Measurements from ENCODE around the gene MFAP2.

MFAP2 gene

DNA sequence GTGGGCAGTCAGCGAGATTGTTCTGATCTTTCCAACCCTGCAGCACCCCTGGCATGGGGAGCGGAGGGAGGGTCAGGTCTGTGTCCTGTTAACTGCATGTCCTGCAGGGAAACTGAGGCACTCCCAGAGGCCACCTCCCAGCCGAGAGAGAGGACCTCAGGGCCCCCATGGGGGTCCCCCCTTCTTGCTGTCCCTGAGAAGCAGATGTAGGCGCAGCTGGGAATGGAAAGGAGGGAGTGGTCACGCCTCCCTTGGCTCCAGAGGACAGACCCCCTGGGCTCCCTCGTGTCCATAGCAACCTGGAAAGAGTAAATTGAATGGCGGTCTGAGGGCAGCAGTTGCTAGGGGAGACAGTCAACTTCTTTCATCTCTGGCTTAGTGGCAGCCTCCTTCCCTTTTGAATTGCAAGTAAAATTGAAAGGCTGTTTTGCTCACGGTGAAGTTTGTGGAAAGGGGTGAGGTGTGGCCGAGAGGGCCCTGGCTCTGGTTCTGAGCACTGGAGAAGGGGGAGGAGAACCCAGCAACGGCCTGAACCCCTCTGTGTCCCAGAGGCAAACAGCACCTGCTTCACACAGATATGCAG lies 53.8 kb downstream of the MFAP2 start:
- peak; percentile 39 to 80 for DNase-seq

GRCh38 chr1:16925635-16926490 lies 54.6 kb downstream of the MFAP2 start:
- DNase-seq = no peak

GRCh38 chr1:16924919-16925477 lies 55.4 kb downstream of the MFAP2 start:
- DNase-seq = no peak
